Measurements from ENCODE around the gene PPM1D.

DNA sequence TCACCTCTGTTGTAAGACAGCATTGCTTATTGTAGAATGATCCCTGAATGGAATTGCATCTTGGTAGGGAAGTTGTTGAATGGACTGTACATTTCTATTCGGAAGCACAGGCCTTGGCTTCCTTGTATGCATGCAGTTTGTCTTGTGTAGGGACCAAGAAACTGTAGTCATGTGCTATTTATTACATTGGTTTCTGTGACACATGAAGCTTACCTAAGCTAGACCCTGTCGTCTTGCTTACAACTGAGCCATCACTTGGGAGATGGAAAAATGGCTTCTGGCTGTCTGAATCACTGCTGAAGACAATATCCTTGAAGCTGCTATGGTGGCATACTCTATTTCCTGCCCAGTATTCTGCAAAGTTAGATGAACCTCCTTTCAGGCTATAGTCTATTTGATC lies 29.1 kb downstream of the PPM1D start:
- TF ChIP-seq, protein P1, sequence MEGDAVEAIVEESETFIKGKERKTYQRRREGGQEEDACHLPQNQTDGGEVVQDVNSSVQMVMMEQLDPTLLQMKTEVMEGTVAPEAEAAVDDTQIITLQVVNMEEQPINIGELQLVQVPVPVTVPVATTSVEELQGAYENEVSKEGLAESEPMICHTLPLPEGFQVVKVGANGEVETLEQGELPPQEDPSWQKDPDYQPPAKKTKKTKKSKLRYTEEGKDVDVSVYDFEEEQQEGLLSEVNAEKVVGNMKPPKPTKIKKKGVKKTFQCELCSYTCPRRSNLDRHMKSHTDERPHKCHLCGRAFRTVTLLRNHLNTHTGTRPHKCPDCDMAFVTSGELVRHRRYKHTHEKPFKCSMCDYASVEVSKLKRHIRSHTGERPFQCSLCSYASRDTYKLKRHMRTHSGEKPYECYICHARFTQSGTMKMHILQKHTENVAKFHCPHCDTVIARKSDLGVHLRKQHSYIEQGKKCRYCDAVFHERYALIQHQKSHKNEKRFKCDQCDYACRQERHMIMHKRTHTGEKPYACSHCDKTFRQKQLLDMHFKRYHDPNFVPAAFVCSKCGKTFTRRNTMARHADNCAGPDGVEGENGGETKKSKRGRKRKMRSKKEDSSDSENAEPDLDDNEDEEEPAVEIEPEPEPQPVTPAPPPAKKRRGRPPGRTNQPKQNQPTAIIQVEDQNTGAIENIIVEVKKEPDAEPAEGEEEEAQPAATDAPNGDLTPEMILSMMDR (IDR thresholded peaks at IDR 0.05; ENCODE audit: low read length): no peak
- no peak for TF ChIP-seq EZH2phosphoT487 (IDR thresholded peaks at IDR 0.05; ENCODE audit: low read length)
- TF ChIP-seq EZH2 (optimal IDR thresholded peaks at IDR 0.05; ENCODE audit: low read depth, low read length): no peak

All from MM.1S (cell line).